ENCODE measurements around the gene ANKRD1. TPM values are rescaled to one million over a fixed set of nuclear protein-coding genes. Genes with fewer than 3 reads are reported as not detected.

The ANKRD1 gene
- 1 to 10 TPM in 1 of 5 donors, under 1 TPM in 1, not detected in 3; 0.87 to 1.5 TPM for total RNA-seq
- 10 to 100 TPM in 1 of 3 donors, 1 to 10 TPM in 1, under 1 TPM in 1; 0.73 to 12.5 (median 1.7) TPM for polyA plus RNA-seq
- long read RNA-seq, donor 1, result 0 reads
- long read RNA-seq, donor 2, result 0 reads
- long read RNA-seq, donor 3, result 0 reads
- long read RNA-seq, donor 4, result 0 reads
- long read RNA-seq, donor 5, result 0 reads
- long read RNA-seq, donor 6, result 0 reads
- long read RNA-seq, donor 7, result 0 reads
- long read RNA-seq, donor 8, result 0 reads
- long read RNA-seq, donor 9, result 0 reads
- long read RNA-seq, donor 10, result 0 reads

DNA sequence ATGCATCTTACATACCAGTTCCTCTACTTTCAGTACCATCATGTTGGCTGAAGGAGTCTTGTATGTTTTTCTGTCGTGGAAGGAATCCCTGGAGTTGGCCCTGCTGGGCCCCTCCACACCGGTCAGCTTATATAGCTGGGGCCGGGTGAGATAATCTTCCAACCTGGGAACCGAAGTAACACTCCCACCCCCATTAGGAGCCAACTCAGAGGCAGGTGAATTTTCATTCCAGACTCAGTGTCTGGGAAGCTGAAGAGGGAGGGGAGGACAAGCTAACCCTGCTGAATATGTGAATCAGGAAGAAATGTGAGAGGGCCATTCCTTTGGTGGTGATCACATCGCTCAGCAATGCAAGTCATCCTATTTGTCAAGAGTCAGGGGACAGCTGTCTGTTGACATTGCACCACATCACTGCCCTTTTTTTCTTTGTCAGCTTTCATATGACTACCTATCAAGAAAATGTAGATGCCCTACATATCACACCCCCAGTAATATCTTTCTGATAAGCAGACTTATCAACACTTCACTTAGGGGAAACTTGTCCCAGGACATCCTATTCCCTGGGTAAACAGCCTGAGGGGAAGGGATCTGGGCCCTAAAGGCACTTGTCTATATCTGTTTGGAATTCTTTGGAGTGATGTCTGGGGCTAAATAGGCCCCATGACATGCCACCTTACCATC is at the start of gene ANKRD1:
TSS of gene ANKRD1 (minus strand) at position 102 of the 681 bp plus-strand sequence. CDS start at position 42, 60 bp downstream.
- H3K36me3 ChIP-seq, result no peaks in the 10 kb centered on the region
- WGBS, 5 donors, result 30 to 47% (median 42%) methylated on average over 5 of the region's 5 CpGs
- H3K9me3 ChIP-seq, result no peaks in the 10 kb centered on the region
- H3K4me1 ChIP-seq, result no peaks in the 10 kb centered on the region
- intact Hi-C loops (cut with DNase I; ENCODE audit: low total_unique reads), result no loop called here
- peak in 1 of 2 donors; percentile 10 for DNase-seq
- TF ChIP-seq, protein P1, sequence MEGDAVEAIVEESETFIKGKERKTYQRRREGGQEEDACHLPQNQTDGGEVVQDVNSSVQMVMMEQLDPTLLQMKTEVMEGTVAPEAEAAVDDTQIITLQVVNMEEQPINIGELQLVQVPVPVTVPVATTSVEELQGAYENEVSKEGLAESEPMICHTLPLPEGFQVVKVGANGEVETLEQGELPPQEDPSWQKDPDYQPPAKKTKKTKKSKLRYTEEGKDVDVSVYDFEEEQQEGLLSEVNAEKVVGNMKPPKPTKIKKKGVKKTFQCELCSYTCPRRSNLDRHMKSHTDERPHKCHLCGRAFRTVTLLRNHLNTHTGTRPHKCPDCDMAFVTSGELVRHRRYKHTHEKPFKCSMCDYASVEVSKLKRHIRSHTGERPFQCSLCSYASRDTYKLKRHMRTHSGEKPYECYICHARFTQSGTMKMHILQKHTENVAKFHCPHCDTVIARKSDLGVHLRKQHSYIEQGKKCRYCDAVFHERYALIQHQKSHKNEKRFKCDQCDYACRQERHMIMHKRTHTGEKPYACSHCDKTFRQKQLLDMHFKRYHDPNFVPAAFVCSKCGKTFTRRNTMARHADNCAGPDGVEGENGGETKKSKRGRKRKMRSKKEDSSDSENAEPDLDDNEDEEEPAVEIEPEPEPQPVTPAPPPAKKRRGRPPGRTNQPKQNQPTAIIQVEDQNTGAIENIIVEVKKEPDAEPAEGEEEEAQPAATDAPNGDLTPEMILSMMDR (IDR thresholded peaks at IDR 0.05), result no peak
- no peak for TF ChIP-seq POLR2A (IDR thresholded peaks at IDR 0.05)
- TF ChIP-seq EP300 (IDR thresholded peaks at IDR 0.05), result no peak
- H3K4me3 ChIP-seq, result no peak within 1 kb of the TSS
- H3K27me3 ChIP-seq, result peaks cover 0 to 26% (median 0%) of the 10 kb centered on the region in 3 donors
- no peak within 1 kb of the TSS for H3K27ac ChIP-seq

- H3K27ac ChIP-seq, result no peak overlapping the region
- TF ChIP-seq EP300 (IDR thresholded peaks at IDR 0.05) (no peak), POLR2A (IDR thresholded peaks at IDR 0.05) (no peak), POLR2AphosphoS5 (IDR thresholded peaks at IDR 0.05) (no peak)
Observed at GRCh38 chr10:90969947-90970673, 49.2 kb upstream of the ANKRD1 start.

DNA sequence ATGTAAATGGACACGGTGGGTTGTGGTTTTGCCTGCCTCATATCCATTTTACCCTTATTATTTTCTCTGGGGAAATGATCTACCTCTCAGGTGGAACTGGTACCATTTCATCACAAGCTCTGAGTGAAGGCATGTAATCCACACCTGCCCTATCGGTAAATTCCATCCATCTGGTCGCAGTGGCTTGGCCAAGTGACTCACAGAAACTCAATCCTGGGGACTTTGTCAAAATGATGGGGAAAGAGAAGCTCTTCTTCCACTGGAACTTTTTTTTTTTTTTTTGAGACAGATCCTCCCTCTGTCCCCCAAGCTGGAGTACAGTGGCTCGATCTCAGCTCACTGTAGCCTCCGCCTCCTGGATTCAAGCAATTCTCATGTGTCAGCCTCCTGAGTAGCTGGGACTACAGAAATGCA is 48.2 kb upstream of the ANKRD1 start:
- WGBS, 5 donors, result 67 to 90% (median 82%) methylated on average over 5 of the region's 5 CpGs
- no peaks in the 10 kb centered on the region for H3K9me3 ChIP-seq
- peaks cover 0 to 8% (median 0%) of the 10 kb centered on the region in 4 donors for H3K4me1 ChIP-seq
- intact Hi-C loops (cut with DNase I; ENCODE audit: low total_unique reads), result no loop called here
- H3K27ac ChIP-seq, result no peak overlapping the region
- no peaks in the 10 kb centered on the region for H3K36me3 ChIP-seq
- no peak for DNase-seq
- TF ChIP-seq, protein P1 (IDR thresholded peaks at IDR 0.05), result no peak
- TF ChIP-seq POLR2A (IDR thresholded peaks at IDR 0.05) (no peak), EP300 (IDR thresholded peaks at IDR 0.05) (no peak), POLR2AphosphoS5 (IDR thresholded peaks at IDR 0.05) (no peak)
- H3K4me3 ChIP-seq, result no peak overlapping the region
- H3K27me3 ChIP-seq, result no peaks in the 10 kb centered on the region

More at GRCh38 chr10:90969947-90970673, 49.2 kb upstream of the ANKRD1 start:
- Histone ChIP-seq H3K4me1 (peaks cover 0 to 8% (median 0%) of the 10 kb centered on the region in 4 donors), H3K27me3 (no peaks in the 10 kb centered on the region), H3K9me3 (peaks cover 0 to 7% (median 1%) of the 10 kb centered on the region in 4 donors), H3K4me3 (no peak overlapping the region), H3K36me3 (no peaks in the 10 kb centered on the region)
- intact Hi-C loops (cut with DNase I; ENCODE audit: low total_unique reads), result no loop called here
- no peak for DNase-seq
- WGBS, 5 donors, result 84 to 86% (median 85%) methylated on average over 6 of the region's 6 CpGs

- Histone ChIP-seq H3K27ac (no peak overlapping the region), H3K36me3 (no peaks in the 10 kb centered on the region), H3K4me1 (peaks cover 0 to 8% (median 0%) of the 10 kb centered on the region in 4 donors), H3K27me3 (no peaks in the 10 kb centered on the region), H3K4me3 (no peak overlapping the region), H3K9me3 (no peaks in the 10 kb centered on the region)
- DNase-seq, result no peak
- WGBS, 5 donors, result 44 to 52% (median 45%) methylated on average over 6 of the region's 6 CpGs
- intact Hi-C loops (cut with DNase I; ENCODE audit: low total_unique reads), result no loop called here
- no peak for TF ChIP-seq POLR2AphosphoS5 (IDR thresholded peaks at IDR 0.05)
- TF ChIP-seq EP300 (IDR thresholded peaks at IDR 0.05), result no peak
Observed at GRCh38 chr10:90968328-90969081, 47.6 kb upstream of the ANKRD1 start.
